HG03060 (cell line): ENCODE data around the gene TMC2.

Experiments
- ATAC-seq: cut with Tn5 transposase; IDR thresholded peaks from one replicate; pipeline ENCODE4 v1.9.1; 2021; ENCODE audit warnings: low read depth, moderate number of reproducible peaks; ENCODE audit not compliant: unreplicated experiment

TMC2 gene

GRCh38 chr20:2618815-2619214 is 82.4 kb downstream of the TMC2 start:
- no peak for ATAC-seq

- no peak for ATAC-seq
These were observed 83.0 kb downstream of the TMC2 start for GRCh38 chr20:2619337-2619736.

- ATAC-seq, result no peak
These were observed 83.7 kb downstream of the TMC2 start for GRCh38 chr20:2619961-2620595.

- ATAC-seq, result no peak
These were observed 87.8 kb downstream of the TMC2 start for GRCh38 chr20:2624190-2624589.

GRCh38 chr20:2625062-2625461 is 88.7 kb downstream of the TMC2 start:
- no peak for ATAC-seq

GRCh38 chr20:2626853-2627541 is 90.6 kb downstream of the TMC2 start:
- no peak for ATAC-seq

GRCh38 chr20:2631228-2631627 is 94.9 kb downstream of the TMC2 start:
- ATAC-seq, result no peak

- no peak for ATAC-seq
These were observed 97.0 kb downstream of the TMC2 start for GRCh38 chr20:2633381-2633780.

- ATAC-seq, result no peak
These were observed 100.9 kb downstream of the TMC2 start for GRCh38 chr20:2637246-2637645.

- ATAC-seq, result no peak
These were observed 103.9 kb downstream of the TMC2 start for GRCh38 chr20:2640260-2640659.

- ATAC-seq, result no peak
These were observed 104.5 kb downstream of the TMC2 start for GRCh38 chr20:2640899-2641298.

GRCh38 chr20:2643708-2644107 is 107.3 kb downstream of the TMC2 start:
- no peak for ATAC-seq

- peak; percentile 58 for ATAC-seq
These were observed 115.7 kb downstream of the TMC2 start, which contains the start of gene NOP56 for GRCh38 chr20:2651772-2652723. TSS of gene NOP56 (plus strand) at chr20:2652632. CDS start at chr20:2652661, 29 bp downstream.

GRCh38 chr20:2652724-2653555 is 116.6 kb downstream of the TMC2 start:
- ATAC-seq, result peak; percentile 23

- ATAC-seq, result no peak
These were observed 117.4 kb downstream of the TMC2 start for GRCh38 chr20:2653556-2654383.

- no peak for ATAC-seq
These were observed 118.0 kb downstream of the TMC2 start for GRCh38 chr20:2654384-2654822.

- no peak for ATAC-seq
These were observed 118.5 kb downstream of the TMC2 start for GRCh38 chr20:2654831-2655230.

- ATAC-seq, result no peak
These were observed 119.2 kb downstream of the TMC2 start for GRCh38 chr20:2655331-2656116.
